CD4-positive, alpha-beta T cell treated with Interleukin-2 at 100 ng/mL for 4 hours (primary cell): ENCODE data around the gene PIP5K1B.

Experiments used
- DNase-seq: peaks from one replicate; pipeline ENCODE4 v3.0.0-alpha.2; 2020; ENCODE audit warnings: low spot score

PIP5K1B gene

GRCh38 chr9:68817079-68817875 lies 112.2 kb downstream of the PIP5K1B start:
- no peak for DNase-seq

- no peak for DNase-seq
These were observed 114.0 kb downstream of the PIP5K1B start for GRCh38 chr9:68819065-68819464.

GRCh38 chr9:68821911-68822310 lies 116.9 kb downstream of the PIP5K1B start:
- no peak for DNase-seq

- no peak for DNase-seq
These were observed 117.6 kb downstream of the PIP5K1B start for GRCh38 chr9:68822596-68823165.

- DNase-seq: no peak
These were observed 120.9 kb downstream of the PIP5K1B start for GRCh38 chr9:68825762-68826472.

GRCh38 chr9:68827837-68828744 lies 123.1 kb downstream of the PIP5K1B start:
- DNase-seq: no peak

GRCh38 chr9:68832101-68832500 lies 127.1 kb downstream of the PIP5K1B start:
- DNase-seq: no peak

- DNase-seq: no peak
These were observed 128.0 kb downstream of the PIP5K1B start for GRCh38 chr9:68832861-68833518.

- DNase-seq: no peak
These were observed 130.0 kb downstream of the PIP5K1B start for GRCh38 chr9:68834931-68835520.

GRCh38 chr9:68836788-68837187 lies 131.7 kb downstream of the PIP5K1B start:
- DNase-seq: no peak

GRCh38 chr9:68838245-68838644 lies 133.2 kb downstream of the PIP5K1B start:
- DNase-seq: no peak

- no peak for DNase-seq
These were observed 136.4 kb downstream of the PIP5K1B start for GRCh38 chr9:68841276-68842052.

- no peak for DNase-seq
These were observed 137.5 kb downstream of the PIP5K1B start for GRCh38 chr9:68842568-68842967.

- DNase-seq: no peak
These were observed 138.2 kb downstream of the PIP5K1B start for GRCh38 chr9:68843239-68843638.

- DNase-seq: no peak
These were observed 139.1 kb downstream of the PIP5K1B start for GRCh38 chr9:68844157-68844556.

- peak; percentile 4 for DNase-seq
These were observed 139.9 kb downstream of the PIP5K1B start for GRCh38 chr9:68844631-68845612.

- DNase-seq: no peak
These were observed 142.7 kb downstream of the PIP5K1B start for GRCh38 chr9:68847765-68848164.

- no peak for DNase-seq
These were observed 146.6 kb downstream of the PIP5K1B start for GRCh38 chr9:68851657-68852056.

GRCh38 chr9:68852941-68853340 lies 147.9 kb downstream of the PIP5K1B start:
- DNase-seq: no peak
